ENCODE measurements around the gene FAM53A. TPM values are rescaled to one million over a fixed set of nuclear protein-coding genes. Genes with fewer than 3 reads are reported as not detected.

The FAM53A gene
- total RNA-seq, 1 donor from 2014 or later: 1.8 TPM

- no peak for DNase-seq (ENCODE audit: low spot score)
- Mint-ChIP-seq H3K9me3 (ENCODE audit: unreplicated experiment) (no peaks in the 10 kb centered on the region), H3K27me3 (ENCODE audit: unreplicated experiment) (peaks cover 11% of the 10 kb centered on the region), H3K36me3 (ENCODE audit: low read depth, unreplicated experiment) (peaks cover 5% of the 10 kb centered on the region), H3K4me3 (ENCODE audit: unreplicated experiment) (no peak overlapping the region), H3K27ac (ENCODE audit: unreplicated experiment) (no peak overlapping the region), H3K4me1 (ENCODE audit: unreplicated experiment) (no peaks in the 10 kb centered on the region)
- TF ChIP-seq, protein P1, sequence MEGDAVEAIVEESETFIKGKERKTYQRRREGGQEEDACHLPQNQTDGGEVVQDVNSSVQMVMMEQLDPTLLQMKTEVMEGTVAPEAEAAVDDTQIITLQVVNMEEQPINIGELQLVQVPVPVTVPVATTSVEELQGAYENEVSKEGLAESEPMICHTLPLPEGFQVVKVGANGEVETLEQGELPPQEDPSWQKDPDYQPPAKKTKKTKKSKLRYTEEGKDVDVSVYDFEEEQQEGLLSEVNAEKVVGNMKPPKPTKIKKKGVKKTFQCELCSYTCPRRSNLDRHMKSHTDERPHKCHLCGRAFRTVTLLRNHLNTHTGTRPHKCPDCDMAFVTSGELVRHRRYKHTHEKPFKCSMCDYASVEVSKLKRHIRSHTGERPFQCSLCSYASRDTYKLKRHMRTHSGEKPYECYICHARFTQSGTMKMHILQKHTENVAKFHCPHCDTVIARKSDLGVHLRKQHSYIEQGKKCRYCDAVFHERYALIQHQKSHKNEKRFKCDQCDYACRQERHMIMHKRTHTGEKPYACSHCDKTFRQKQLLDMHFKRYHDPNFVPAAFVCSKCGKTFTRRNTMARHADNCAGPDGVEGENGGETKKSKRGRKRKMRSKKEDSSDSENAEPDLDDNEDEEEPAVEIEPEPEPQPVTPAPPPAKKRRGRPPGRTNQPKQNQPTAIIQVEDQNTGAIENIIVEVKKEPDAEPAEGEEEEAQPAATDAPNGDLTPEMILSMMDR (IDR thresholded peaks at IDR 0.05; ENCODE audit: unreplicated experiment): no peak
Observed at GRCh38 chr4:1614502-1614853, 69.6 kb downstream of the FAM53A start.

DNA sequence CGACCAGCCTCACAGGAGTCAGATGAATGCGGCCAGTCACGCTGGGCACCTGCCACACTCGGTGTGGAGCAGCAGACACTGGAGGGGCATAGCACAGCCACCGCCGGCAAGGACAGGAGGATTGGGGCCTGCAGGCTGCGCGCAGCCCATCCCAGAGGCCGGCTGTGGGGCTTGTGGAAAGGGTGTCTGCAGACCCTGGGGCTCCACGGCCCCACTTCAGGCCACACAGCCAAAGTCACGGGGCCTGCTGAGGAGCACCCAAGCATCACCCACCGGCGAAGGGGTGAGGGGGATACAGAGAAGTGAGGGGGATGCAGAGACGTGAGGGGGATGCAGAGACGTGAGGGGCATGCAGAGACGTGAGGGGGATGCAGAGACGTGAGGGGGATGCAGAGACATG is 70.1 kb downstream of the FAM53A start:
- peaks cover 12% of the 10 kb centered on the region for H3K27me3 Mint-ChIP-seq (ENCODE audit: unreplicated experiment)
- H3K4me1 Mint-ChIP-seq (ENCODE audit: unreplicated experiment): no peaks in the 10 kb centered on the region
- H3K27ac Mint-ChIP-seq (ENCODE audit: unreplicated experiment): peak overlapping the region; percentile 76
- no peak overlapping the region for H3K4me3 Mint-ChIP-seq (ENCODE audit: unreplicated experiment)
- H3K36me3 Mint-ChIP-seq (ENCODE audit: low read depth, unreplicated experiment): peaks cover 5% of the 10 kb centered on the region
- TF ChIP-seq, protein P1 (IDR thresholded peaks at IDR 0.05; ENCODE audit: unreplicated experiment): no peak
- H3K9me3 Mint-ChIP-seq (ENCODE audit: unreplicated experiment): no peaks in the 10 kb centered on the region
- no peak for DNase-seq (ENCODE audit: low spot score)

DNA sequence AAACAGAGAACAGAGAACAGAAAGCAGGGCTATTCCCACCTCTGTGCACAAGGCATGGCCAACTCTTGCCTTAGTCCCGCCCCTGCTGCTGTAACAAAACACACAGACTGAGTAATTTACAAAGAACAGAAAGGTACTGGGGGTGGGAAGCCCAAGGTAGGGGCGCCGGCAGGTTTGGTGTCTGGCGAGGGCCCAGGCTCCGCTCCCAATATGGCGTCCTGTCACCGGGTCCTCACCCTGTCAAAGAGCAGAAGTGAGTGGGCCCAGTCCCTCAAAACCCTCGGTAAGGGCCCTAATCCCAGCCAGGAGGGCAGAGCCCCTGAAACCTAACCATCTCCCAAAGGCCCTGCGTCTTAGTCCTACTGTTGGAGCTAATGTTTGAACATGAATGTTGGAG is 71.0 kb downstream of the FAM53A start:
- no peak overlapping the region for H3K4me3 Mint-ChIP-seq (ENCODE audit: unreplicated experiment)
- H3K4me1 Mint-ChIP-seq (ENCODE audit: unreplicated experiment): no peaks in the 10 kb centered on the region
- H3K27ac Mint-ChIP-seq (ENCODE audit: unreplicated experiment): no peak overlapping the region
- H3K9me3 Mint-ChIP-seq (ENCODE audit: unreplicated experiment): no peaks in the 10 kb centered on the region
- H3K36me3 Mint-ChIP-seq (ENCODE audit: low read depth, unreplicated experiment): peaks cover 5% of the 10 kb centered on the region
- TF ChIP-seq, protein P1 (IDR thresholded peaks at IDR 0.05; ENCODE audit: unreplicated experiment): no peak
- H3K27me3 Mint-ChIP-seq (ENCODE audit: unreplicated experiment): peaks cover 12% of the 10 kb centered on the region
- DNase-seq (ENCODE audit: low spot score): no peak

- Mint-ChIP-seq H3K4me1 (ENCODE audit: unreplicated experiment) (no peaks in the 10 kb centered on the region), H3K36me3 (ENCODE audit: low read depth, unreplicated experiment) (peaks cover 2% of the 10 kb centered on the region), H3K4me3 (ENCODE audit: unreplicated experiment) (no peak overlapping the region), H3K27me3 (ENCODE audit: unreplicated experiment) (peaks cover 10% of the 10 kb centered on the region), H3K27ac (ENCODE audit: unreplicated experiment) (no peak overlapping the region), H3K9me3 (ENCODE audit: unreplicated experiment) (no peaks in the 10 kb centered on the region)
- no peak for DNase-seq (ENCODE audit: low spot score)
- TF ChIP-seq, protein P1 (IDR thresholded peaks at IDR 0.05; ENCODE audit: unreplicated experiment): no peak
Observed at GRCh38 chr4:1612278-1613098, 71.6 kb downstream of the FAM53A start.

GRCh38 chr4:1611501-1611870 is 72.6 kb downstream of the FAM53A start:
- Mint-ChIP-seq H3K4me1 (ENCODE audit: unreplicated experiment) (no peaks in the 10 kb centered on the region), H3K36me3 (ENCODE audit: low read depth, unreplicated experiment) (no peaks in the 10 kb centered on the region), H3K27ac (ENCODE audit: unreplicated experiment) (no peak overlapping the region), H3K27me3 (ENCODE audit: unreplicated experiment) (peaks cover 12% of the 10 kb centered on the region), H3K4me3 (ENCODE audit: unreplicated experiment) (no peak overlapping the region), H3K9me3 (ENCODE audit: unreplicated experiment) (no peaks in the 10 kb centered on the region)
- no peak for DNase-seq (ENCODE audit: low spot score)
- TF ChIP-seq, protein P1 (IDR thresholded peaks at IDR 0.05; ENCODE audit: unreplicated experiment): no peak
